ENCODE results near the gene SH3PXD2A. TPM values are rescaled to one million over a fixed set of nuclear protein-coding genes. Genes with fewer than 3 reads are reported as not detected.

Gene SH3PXD2A
- total RNA-seq, 1 donor = 29.0 TPM

DNA sequence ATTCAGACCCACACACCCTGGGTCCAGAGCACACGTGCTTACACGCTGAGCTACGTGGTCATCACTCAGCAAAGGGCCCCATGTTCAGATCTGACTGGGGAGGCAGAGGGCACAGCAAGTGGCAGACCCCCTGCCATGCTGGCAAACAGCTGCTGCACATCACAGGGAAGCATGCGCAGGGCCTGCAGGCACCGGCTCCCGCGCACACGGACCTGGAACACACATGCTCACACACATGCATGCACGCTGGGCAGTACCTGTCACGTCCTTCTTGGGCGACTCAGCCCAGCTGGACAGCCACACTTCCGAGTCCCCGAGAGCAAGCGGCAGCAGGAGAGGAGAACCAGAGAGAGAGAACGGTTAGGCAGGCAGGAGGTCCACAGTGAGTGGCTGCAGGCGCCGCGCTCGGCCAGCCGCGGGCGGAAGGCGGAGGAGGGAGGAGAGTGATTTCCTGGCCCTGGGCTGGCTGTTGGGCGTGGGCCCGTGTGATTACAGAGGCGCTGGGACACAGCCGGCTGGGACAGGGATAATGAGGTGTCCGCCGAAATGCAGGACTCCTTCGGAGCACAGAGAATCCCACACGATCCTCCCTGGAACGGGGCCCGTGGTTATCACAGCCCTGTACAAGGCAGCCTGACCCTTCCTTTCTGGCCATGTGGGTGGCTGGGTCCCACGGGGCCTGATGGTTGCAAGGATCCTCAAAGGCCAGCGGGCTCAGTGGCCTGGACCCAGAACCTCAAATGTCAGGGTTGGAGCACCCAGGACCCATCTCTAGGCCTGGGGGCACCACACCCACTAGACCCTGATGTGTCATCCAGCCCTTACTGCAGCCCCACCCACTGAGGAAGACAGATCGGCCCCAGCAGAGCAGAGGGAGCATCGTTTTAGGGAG lies 186.8 kb downstream of the SH3PXD2A start:
- peaks cover 28% of the 10 kb centered on the region for H3K4me1 ChIP-seq (ENCODE audit: insufficient read depth, low read length)
- no peaks in the 10 kb centered on the region for H3K27me3 ChIP-seq (ENCODE audit: insufficient read depth, low read length)
- H3K9me3 ChIP-seq (ENCODE audit: low read depth, low read length) = no peaks in the 10 kb centered on the region
- H4K20me1 ChIP-seq (ENCODE audit: insufficient read depth, low read length) = peaks cover 3% of the 10 kb centered on the region
- peak overlapping the region; percentile 79 for H3K4me2 ChIP-seq (ENCODE audit: insufficient read depth, low read length)
- TF ChIP-seq, protein P1, sequence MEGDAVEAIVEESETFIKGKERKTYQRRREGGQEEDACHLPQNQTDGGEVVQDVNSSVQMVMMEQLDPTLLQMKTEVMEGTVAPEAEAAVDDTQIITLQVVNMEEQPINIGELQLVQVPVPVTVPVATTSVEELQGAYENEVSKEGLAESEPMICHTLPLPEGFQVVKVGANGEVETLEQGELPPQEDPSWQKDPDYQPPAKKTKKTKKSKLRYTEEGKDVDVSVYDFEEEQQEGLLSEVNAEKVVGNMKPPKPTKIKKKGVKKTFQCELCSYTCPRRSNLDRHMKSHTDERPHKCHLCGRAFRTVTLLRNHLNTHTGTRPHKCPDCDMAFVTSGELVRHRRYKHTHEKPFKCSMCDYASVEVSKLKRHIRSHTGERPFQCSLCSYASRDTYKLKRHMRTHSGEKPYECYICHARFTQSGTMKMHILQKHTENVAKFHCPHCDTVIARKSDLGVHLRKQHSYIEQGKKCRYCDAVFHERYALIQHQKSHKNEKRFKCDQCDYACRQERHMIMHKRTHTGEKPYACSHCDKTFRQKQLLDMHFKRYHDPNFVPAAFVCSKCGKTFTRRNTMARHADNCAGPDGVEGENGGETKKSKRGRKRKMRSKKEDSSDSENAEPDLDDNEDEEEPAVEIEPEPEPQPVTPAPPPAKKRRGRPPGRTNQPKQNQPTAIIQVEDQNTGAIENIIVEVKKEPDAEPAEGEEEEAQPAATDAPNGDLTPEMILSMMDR (IDR thresholded peaks at IDR 0.05; ENCODE audit: extremely low read depth, low read depth, low read length) = no peak
- peak overlapping the region; percentile 54 for H3K4me3 ChIP-seq (ENCODE audit: insufficient read depth, low read length)
- peak; percentile 96 for DNase-seq (ENCODE audit: insufficient read length, low spot score, missing footprints)
- H3K27ac ChIP-seq (ENCODE audit: low read depth, low read length) = peak overlapping the region; percentile 72
- H2AFZ ChIP-seq (ENCODE audit: low read length) = peak overlapping the region; percentile 42
- H3K36me3 ChIP-seq (ENCODE audit: insufficient read depth, low read length) = peaks cover 10% of the 10 kb centered on the region
- peaks cover 26% of the 10 kb centered on the region for H3K79me2 ChIP-seq (ENCODE audit: insufficient read depth, low read length)

DNA sequence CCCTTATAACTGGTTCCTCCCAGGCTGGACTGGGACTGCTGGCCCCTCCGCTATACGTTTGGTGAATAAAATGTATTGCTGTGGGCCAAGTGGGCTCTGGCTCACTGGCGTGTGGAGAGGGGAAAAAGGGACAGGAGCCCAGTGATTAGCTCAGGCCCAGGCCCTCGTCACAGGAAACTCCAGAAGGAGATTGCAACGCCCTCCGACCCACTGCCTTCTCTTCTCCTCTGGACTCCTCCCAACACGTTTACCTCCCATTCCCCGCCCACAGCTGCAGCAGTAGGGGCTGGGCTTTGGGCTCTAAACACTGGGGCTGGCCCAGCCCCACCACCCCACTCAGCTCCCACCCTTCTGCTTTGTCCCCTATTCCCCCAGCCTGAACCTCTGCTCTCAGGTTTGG lies 188.0 kb downstream of the SH3PXD2A start:
- Histone ChIP-seq H3K36me3 (ENCODE audit: insufficient read depth, low read length) (peaks cover 10% of the 10 kb centered on the region), H2AFZ (ENCODE audit: low read length) (no peak overlapping the region), H4K20me1 (ENCODE audit: insufficient read depth, low read length) (peaks cover 3% of the 10 kb centered on the region), H3K79me2 (ENCODE audit: insufficient read depth, low read length) (peaks cover 37% of the 10 kb centered on the region), H3K4me3 (ENCODE audit: insufficient read depth, low read length) (no peak overlapping the region), H3K4me2 (ENCODE audit: insufficient read depth, low read length) (peak overlapping the region; percentile 79), H3K4me1 (ENCODE audit: insufficient read depth, low read length) (peaks cover 28% of the 10 kb centered on the region), H3K9me3 (ENCODE audit: low read depth, low read length) (no peaks in the 10 kb centered on the region), H3K27me3 (ENCODE audit: insufficient read depth, low read length) (no peaks in the 10 kb centered on the region), H3K27ac (ENCODE audit: low read depth, low read length) (peak overlapping the region; percentile 72)
- DNase-seq (ENCODE audit: insufficient read length, low spot score, missing footprints) = peak; percentile 85
- TF ChIP-seq, protein P1 (IDR thresholded peaks at IDR 0.05; ENCODE audit: extremely low read depth, low read depth, low read length) = no peak

- H3K9me3 ChIP-seq (ENCODE audit: low read depth, low read length) = no peaks in the 10 kb centered on the region
- H2AFZ ChIP-seq (ENCODE audit: low read length) = no peak overlapping the region
- H3K27ac ChIP-seq (ENCODE audit: low read depth, low read length) = peak overlapping the region; percentile 72
- DNase-seq (ENCODE audit: insufficient read length, low spot score, missing footprints) = no peak
- H3K4me2 ChIP-seq (ENCODE audit: insufficient read depth, low read length) = no peak overlapping the region
- peaks cover 3% of the 10 kb centered on the region for H4K20me1 ChIP-seq (ENCODE audit: insufficient read depth, low read length)
- no peak overlapping the region for H3K4me3 ChIP-seq (ENCODE audit: insufficient read depth, low read length)
- H3K27me3 ChIP-seq (ENCODE audit: insufficient read depth, low read length) = no peaks in the 10 kb centered on the region
- H3K79me2 ChIP-seq (ENCODE audit: insufficient read depth, low read length) = peaks cover 40% of the 10 kb centered on the region
- H3K4me1 ChIP-seq (ENCODE audit: insufficient read depth, low read length) = peaks cover 31% of the 10 kb centered on the region
- peaks cover 10% of the 10 kb centered on the region for H3K36me3 ChIP-seq (ENCODE audit: insufficient read depth, low read length)
- TF ChIP-seq, protein P1 (IDR thresholded peaks at IDR 0.05; ENCODE audit: extremely low read depth, low read depth, low read length) = no peak
Observed at GRCh38 chr10:103666762-103667150, 188.6 kb downstream of the SH3PXD2A start.

DNA sequence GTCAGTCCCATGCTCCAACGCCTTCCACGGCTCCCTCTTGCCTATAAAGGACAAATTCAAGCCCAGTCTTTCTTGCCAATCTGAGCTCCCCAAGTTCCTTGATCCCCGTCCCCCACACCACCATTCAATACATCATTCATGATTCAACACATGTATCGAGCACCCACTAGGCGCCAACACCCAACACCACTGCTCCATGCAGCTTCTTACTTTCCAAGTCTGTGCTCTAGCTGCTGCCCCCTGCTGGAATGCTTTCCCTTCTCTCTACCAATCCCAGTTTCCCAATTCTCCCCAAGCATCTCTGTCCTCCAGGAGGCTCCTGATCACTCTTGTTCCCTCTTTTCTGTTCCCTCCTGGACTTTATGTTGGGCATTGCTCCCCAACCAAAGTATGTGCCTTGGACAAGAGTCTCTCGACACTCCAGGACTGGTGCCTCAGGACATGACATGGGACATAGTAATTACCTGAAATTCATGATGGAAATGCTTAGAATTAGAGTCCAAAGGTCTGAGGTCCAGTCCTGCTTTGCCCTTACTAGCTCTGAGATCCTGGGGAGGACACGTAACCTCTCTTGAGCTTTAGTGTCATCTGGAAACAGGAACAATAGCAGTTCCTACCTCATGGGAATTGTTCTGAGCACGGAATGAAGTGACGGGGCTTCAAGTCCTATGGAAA lies 189.2 kb downstream of the SH3PXD2A start:
- Histone ChIP-seq H3K4me3 (ENCODE audit: insufficient read depth, low read length) (no peak overlapping the region), H2AFZ (ENCODE audit: low read length) (no peak overlapping the region), H3K4me2 (ENCODE audit: insufficient read depth, low read length) (no peak overlapping the region), H3K9me3 (ENCODE audit: low read depth, low read length) (no peaks in the 10 kb centered on the region), H3K36me3 (ENCODE audit: insufficient read depth, low read length) (peaks cover 10% of the 10 kb centered on the region), H3K27me3 (ENCODE audit: insufficient read depth, low read length) (no peaks in the 10 kb centered on the region), H3K4me1 (ENCODE audit: insufficient read depth, low read length) (peaks cover 32% of the 10 kb centered on the region), H4K20me1 (ENCODE audit: insufficient read depth, low read length) (peaks cover 3% of the 10 kb centered on the region), H3K27ac (ENCODE audit: low read depth, low read length) (no peak overlapping the region), H3K79me2 (ENCODE audit: insufficient read depth, low read length) (peaks cover 44% of the 10 kb centered on the region)
- TF ChIP-seq, protein P1 (IDR thresholded peaks at IDR 0.05; ENCODE audit: extremely low read depth, low read depth, low read length) = peak; percentile 73
- peak; percentile 96 for DNase-seq (ENCODE audit: insufficient read length, low spot score, missing footprints)
